ENCODE measurements around the gene ATG16L1.

- TF ChIP-seq POLR2A (IDR thresholded peaks at IDR 0.05) = no peak
- TF ChIP-seq, protein P1, sequence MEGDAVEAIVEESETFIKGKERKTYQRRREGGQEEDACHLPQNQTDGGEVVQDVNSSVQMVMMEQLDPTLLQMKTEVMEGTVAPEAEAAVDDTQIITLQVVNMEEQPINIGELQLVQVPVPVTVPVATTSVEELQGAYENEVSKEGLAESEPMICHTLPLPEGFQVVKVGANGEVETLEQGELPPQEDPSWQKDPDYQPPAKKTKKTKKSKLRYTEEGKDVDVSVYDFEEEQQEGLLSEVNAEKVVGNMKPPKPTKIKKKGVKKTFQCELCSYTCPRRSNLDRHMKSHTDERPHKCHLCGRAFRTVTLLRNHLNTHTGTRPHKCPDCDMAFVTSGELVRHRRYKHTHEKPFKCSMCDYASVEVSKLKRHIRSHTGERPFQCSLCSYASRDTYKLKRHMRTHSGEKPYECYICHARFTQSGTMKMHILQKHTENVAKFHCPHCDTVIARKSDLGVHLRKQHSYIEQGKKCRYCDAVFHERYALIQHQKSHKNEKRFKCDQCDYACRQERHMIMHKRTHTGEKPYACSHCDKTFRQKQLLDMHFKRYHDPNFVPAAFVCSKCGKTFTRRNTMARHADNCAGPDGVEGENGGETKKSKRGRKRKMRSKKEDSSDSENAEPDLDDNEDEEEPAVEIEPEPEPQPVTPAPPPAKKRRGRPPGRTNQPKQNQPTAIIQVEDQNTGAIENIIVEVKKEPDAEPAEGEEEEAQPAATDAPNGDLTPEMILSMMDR (IDR thresholded peaks at IDR 0.05) = no peak
These were observed 90.8 kb downstream of the ATG16L1 start for GRCh38 chr2:233342301-233342700.
